Type B pancreatic cell (in vitro differentiated cells): ENCODE results near the gene C11orf42. TPM values are rescaled to one million over a fixed set of nuclear protein-coding genes. Genes with fewer than 3 reads are reported as not detected.
A peak's percentile ranks its signal among the peaks of the same experiment; 100 is the strongest.

Experiments used
- DNase-seq: peaks from one replicate; pipeline ENCODE4 v3.0.0; 2021; ENCODE audit warnings: mixed read lengths; ENCODE audit not compliant: unreplicated experiment; ENCODE audit errors: extremely low spot score
- H3K27ac Mint-ChIP-seq: 2 replicates; pipeline ENCODE4 v1.8.0; 2021; ENCODE audit warnings: mild to moderate bottlenecking, mixed read lengths
- H3K27me3 Mint-ChIP-seq: 2 replicates; pipeline ENCODE4 v1.8.0; 2021; ENCODE audit warnings: mixed read lengths
- H3K36me3 Mint-ChIP-seq: 2 replicates; pipeline ENCODE4 v1.8.0; 2021; ENCODE audit warnings: mixed read lengths
- H3K4me1 Mint-ChIP-seq: one replicate; pipeline ENCODE4 v1.8.0; 2021; ENCODE audit warnings: mixed read lengths; ENCODE audit not compliant: unreplicated experiment
- H3K4me3 Mint-ChIP-seq: 2 replicates; pipeline ENCODE4 v1.8.0; 2021; ENCODE audit warnings: mild to moderate bottlenecking, mixed read lengths
- H3K9me3 Mint-ChIP-seq: 2 replicates; pipeline ENCODE4 v1.8.0; 2021; ENCODE audit warnings: mixed read lengths
- CTCF ChIP-seq: fragments of 200-600 bp; sonication (generic); conservative IDR thresholded peaks from 2 replicates; pipeline ENCODE4 v1.5.0; 2021; ENCODE audit warnings: antibody characterized with exemption, mild to moderate bottlenecking
- total RNA-seq: library from RNA; stranded (reverse); gene quantifications from 2 replicates; pipeline ENCODE4 v1.2.1, GENCODE V29; 2021; ENCODE audit warnings: low replicate concordance

Gene C11orf42
- total RNA-seq, 1 donor from 2014 or later, result not detected

GRCh38 chr11:6249770-6250555 lies 44.6 kb downstream of the C11orf42 start:
- TF ChIP-seq CTCF, result no peak
- peaks cover 3% of the 10 kb centered on the region for H3K27me3 Mint-ChIP-seq
- no peaks in the 10 kb centered on the region for H3K9me3 Mint-ChIP-seq
- no peaks in the 10 kb centered on the region for H3K4me1 Mint-ChIP-seq
- H3K36me3 Mint-ChIP-seq, result no peaks in the 10 kb centered on the region
- no peak overlapping the region for H3K27ac Mint-ChIP-seq
- DNase-seq, result no peak
- H3K4me3 Mint-ChIP-seq, result no peak overlapping the region

- Mint-ChIP-seq H3K9me3 (no peaks in the 10 kb centered on the region), H3K27me3 (peaks cover 3% of the 10 kb centered on the region), H3K4me1 (no peaks in the 10 kb centered on the region), H3K4me3 (no peak overlapping the region), H3K27ac (no peak overlapping the region), H3K36me3 (no peaks in the 10 kb centered on the region)
- no peak for DNase-seq
- peak; percentile 91 for TF ChIP-seq CTCF
These were observed 45.9 kb downstream of the C11orf42 start for GRCh38 chr11:6251120-6251733.

- no peak for DNase-seq
- no peak overlapping the region for H3K27ac Mint-ChIP-seq
These were observed 46.7 kb downstream of the C11orf42 start for GRCh38 chr11:6251990-6252473.

GRCh38 chr11:6253197-6253596 lies 47.8 kb downstream of the C11orf42 start:
- no peak for TF ChIP-seq CTCF
- Mint-ChIP-seq H3K4me3 (no peak overlapping the region), H3K36me3 (no peaks in the 10 kb centered on the region), H3K4me1 (no peaks in the 10 kb centered on the region), H3K9me3 (no peaks in the 10 kb centered on the region), H3K27ac (no peak overlapping the region), H3K27me3 (no peaks in the 10 kb centered on the region)
- no peak for DNase-seq

More at GRCh38 chr11:6251990-6252473, 46.7 kb downstream of the C11orf42 start:
- Mint-ChIP-seq H3K4me1 (no peaks in the 10 kb centered on the region), H3K9me3 (no peaks in the 10 kb centered on the region), H3K36me3 (no peaks in the 10 kb centered on the region), H3K4me3 (no peak overlapping the region), H3K27me3 (peaks cover 3% of the 10 kb centered on the region)
- TF ChIP-seq CTCF, result no peak

- Mint-ChIP-seq H3K4me3 (peak overlapping the region; percentile 81), H3K36me3 (no peaks in the 10 kb centered on the region), H3K9me3 (no peaks in the 10 kb centered on the region), H3K27me3 (no peaks in the 10 kb centered on the region), H3K4me1 (no peaks in the 10 kb centered on the region), H3K27ac (no peak overlapping the region)
- TF ChIP-seq CTCF, result no peak
- no peak for DNase-seq
These were observed 52.8 kb downstream of the C11orf42 start for GRCh38 chr11:6258141-6258540.
